Amniotic stem cell (primary cell): ENCODE measurements around the gene CWC22.
"Not testable (repeated sequence)": the region's sequence is repeated elsewhere in the genome, so short reads cannot be mapped to it uniquely, and the experiment has no call there.

ENCODE experiments used
- DNase-seq: peaks from one replicate; lab custom pipeline; 2025; lab: John Stamatoyannopoulos, UW

The CWC22 gene

DNA sequence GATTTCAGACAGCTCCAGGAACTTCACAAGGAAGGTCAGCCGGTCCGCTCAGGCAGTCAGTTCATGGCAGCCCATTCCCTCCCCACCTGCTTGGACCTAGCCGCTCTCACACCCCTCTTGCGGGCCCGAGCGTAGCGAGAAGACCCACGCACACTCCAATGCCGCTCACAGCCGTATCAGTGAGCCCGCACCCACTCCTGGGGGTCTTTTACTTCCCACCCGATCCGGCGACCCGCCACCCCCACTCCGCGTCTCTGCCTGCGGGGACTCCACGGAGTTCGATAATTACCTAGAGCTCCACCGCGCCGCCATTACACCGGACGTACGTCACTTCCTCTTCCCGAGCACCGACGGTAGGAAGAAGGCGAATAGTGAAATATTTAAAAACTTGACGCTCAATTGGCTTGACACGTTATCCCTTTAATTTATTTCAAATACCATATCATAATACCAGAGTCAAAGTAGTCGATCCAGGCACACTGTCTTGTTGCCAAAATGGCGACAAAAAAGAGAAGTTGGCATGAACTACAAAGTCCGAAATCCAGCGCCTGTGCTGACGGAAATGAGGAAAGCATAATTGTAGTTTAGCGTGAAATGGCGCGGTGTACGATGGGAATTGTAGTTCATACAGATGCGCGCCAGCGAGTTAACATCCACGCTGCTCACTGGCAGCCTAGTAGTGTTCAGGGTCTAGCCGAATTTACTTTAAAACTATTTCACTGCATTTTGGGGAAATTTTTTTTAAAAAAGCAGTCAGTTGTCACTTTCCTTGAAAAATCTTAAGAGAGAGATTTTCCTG, at the start of gene CWC22:
Gene CWC22 (minus strand): TSS at position 517 of the 799 bp plus-strand sequence. CDS start 13,956 bp downstream, outside the sequence.
- DNase-seq = peak; percentile 92

GRCh38 chr2:180056367-180057118, 49.4 kb upstream of the CWC22 start:
- no peak for DNase-seq

DNA sequence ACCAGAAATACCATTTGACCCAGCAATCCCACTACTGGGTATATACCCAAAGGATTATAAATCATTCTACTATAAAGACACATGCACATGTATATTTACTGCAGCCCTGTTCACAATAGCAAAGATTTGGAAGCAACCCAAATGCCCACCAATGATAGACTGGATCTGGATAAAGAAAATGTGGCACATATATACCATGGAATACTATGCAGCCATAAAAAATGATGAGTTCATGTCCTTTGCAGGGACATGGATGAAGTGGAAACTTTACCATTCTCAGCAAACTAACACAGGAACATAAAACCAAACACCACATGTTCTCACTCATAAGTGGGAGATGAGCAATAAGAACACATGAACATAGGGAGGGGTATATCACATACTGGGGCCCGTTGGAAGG, 47.5 kb upstream of the CWC22 start:
- not testable (repeated sequence) for DNase-seq

DNA sequence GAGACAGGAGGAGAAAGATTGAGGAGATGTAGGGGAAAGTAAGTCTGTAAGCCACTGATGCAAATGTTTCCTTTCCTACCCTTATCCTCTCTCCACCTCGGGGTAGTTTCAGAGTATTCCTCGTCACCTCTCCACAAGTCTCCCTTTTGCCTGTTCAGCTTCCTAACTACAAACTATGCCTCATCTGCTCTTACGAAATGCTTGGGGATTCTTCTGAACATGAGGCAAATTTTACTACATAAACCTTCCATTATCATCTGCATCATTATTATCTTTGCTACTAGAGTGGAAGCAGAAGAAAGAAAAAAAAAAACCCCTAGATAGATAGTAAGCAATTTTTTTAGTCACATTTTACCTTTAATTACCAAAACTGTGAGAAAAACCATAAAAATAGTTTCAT, 43.1 kb upstream of the CWC22 start:
- DNase-seq = no peak

DNA sequence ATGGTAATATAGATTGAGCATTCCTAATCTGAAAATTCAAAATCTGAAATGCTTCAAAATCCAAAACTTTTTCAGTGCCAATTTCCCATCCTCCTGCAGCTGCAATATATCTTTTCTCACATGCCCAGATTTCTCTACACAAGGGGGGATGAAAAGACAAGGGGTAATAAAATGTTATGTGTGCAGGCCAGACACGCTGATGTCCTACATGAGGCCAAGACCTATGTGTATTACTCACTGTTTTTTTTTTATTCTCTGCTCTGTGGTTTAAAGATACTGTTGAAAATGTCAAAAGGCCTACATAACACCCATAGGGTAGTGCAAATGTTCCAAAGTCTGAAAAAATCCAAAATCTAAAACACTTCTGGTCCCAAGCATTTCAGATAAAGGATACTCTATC, 41.2 kb upstream of the CWC22 start:
- DNase-seq = no peak

GRCh38 chr2:180046776-180047175, 39.7 kb upstream of the CWC22 start:
- DNase-seq = no peak

GRCh38 chr2:180046202-180046601, 39.1 kb upstream of the CWC22 start:
- DNase-seq = no peak

DNA sequence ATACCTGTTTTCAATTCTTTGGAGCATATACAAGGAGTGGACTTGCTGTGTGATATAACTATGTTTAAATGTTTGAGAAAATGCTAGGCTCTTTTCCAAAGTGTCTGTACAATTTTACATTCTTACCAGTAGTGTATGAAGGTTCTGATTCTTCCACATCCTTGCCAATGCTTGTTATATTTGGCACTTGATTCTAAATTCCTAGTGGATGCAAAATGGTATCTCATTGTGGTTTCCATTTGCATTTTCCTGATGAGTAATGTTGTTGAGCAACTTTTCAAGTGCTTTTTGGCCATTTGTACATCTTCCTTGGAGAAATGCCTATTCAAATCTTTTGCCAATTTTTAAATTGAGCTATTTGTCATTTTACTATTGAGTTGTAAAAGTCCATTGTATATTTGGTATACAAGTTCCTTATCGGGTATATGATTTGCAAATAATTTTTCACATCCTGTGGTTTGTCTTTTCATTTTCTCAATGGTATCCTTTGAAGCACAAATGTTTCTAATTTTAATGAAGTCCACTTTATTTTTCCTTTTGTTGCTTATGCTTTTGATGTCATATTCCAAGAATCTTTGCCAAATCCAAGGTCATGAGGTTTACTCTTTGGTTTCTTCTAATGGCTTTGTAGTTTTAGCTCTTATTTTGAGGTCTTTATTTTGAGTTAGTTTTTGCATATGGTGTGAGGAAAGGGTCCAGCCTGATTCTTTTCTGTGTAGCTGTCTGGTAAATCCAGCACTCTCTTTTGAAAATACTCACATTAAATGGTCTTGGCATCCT, 33.2 kb upstream of the CWC22 start:
- DNase-seq = peak; percentile 89

DNA sequence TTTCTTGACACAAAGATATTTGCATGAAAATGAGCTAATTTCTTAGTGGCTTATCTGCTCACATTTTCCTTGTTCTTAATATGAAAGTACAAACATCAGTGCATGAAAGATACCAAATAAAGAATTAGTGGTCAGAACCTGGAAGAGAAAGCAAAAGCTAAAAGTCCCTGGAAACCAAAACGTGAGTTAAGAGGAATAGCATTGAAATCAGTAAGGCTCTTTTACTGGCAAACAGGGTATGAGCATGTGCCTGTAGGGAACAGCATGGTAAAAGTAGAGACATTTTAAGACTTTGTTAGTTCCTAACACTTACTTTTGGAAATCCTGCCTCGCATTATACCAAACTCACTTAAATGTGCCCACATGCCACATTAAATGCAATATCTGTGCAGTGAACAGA, 31.9 kb upstream of the CWC22 start:
- no peak for DNase-seq

DNA sequence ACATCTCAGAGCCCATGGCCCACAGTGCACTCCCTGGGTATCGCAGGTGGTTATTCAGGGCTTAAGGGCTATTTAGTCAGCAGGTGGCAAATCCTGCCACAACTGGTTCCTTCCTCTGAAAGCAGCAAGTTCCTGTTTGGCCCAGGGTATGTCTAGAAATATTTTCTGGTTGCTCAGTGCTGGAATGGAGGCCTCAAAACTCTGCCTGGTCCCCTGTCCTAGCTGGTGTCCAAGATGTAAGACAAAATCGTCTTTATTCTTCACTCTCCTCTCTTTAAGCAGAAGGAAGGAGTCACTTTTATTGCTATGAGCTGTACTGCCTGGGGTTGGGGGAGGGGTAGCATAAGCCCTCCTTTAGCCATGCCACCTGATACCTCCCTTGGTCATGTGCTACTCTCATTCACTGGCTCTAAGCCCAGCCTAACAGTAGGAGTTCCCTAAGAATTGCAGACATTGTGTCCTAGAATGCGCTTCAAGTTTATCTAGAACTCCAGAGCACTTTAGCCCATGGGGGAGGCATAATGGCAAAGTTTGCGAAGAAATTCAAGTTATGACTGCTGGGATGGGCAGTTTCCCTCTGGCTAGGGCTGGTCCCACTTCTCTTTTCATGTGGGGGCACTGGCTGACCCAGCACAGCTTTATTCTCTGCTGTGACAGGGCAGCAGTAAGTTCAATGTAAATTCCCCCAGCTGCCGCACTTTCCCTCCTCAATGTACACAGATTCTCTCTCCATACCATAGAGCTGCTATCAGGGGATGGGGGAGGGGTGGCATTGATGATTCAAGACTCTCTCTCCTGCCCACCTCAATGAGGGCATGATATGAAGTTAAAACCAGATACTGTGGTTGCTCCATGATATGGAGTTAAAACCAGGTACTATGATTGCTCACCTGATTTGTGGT, 27.1 kb upstream of the CWC22 start:
- DNase-seq = no peak

DNA sequence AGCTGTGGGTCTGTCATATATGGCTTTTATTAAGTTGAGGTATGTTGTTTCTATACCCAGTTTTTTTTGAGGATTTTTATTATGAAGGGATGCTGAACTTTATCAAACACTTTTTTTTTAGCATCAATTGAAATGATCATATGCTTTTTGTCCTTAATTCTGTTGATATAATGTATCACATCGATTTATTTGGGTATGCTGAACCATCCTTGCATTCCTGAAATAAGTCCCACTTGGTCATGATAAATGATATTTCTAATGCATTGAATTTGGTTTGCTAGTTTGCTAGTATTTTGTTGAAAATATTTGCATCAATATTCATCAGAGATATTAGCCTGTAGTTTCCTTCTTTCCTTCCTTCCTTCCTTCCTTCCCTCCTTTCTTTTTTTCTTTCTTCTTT, 22.5 kb upstream of the CWC22 start:
- DNase-seq = no peak

- no peak for DNase-seq
Measured at GRCh38 chr2:180021850-180022249, 14.8 kb upstream of the CWC22 start.

DNA sequence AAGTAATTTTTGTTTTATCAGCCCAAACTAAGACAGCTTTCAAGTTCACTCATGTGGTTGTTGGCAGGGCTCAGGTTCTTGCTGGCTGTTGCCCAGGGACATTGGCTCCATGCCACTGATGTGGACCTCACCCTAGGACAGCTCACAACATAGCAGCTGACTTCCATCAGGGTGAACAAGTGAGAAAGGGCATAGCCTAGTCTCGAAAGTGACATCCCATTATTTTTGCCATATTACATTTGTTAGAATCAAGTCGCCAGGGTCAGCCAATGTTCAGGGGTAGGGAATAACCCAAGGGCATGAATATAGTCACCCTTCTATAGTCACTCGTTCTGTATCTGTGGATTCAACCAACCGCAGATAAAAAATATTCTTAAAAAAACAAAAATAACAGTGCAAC, 10.7 kb upstream of the CWC22 start:
- no peak for DNase-seq

DNA sequence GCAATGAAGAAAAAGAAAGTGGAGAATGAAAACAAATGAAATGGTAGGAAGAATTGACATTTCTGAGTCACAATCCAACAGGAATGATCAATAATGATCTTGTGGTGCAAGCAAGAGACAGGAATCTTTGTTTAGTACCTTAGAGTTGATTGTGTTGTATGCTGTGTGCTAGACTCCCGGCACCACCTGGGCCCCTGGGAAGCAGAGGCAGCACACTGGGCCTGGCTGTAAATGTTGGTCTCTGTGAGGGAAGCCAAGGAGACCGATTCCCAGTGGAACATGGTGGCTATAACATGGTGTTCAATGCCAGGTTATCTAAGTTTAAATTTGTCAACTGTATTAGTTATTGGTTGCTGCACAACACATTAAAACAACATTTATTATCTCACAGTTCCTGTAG, 9.8 kb upstream of the CWC22 start:
- no peak for DNase-seq

DNA sequence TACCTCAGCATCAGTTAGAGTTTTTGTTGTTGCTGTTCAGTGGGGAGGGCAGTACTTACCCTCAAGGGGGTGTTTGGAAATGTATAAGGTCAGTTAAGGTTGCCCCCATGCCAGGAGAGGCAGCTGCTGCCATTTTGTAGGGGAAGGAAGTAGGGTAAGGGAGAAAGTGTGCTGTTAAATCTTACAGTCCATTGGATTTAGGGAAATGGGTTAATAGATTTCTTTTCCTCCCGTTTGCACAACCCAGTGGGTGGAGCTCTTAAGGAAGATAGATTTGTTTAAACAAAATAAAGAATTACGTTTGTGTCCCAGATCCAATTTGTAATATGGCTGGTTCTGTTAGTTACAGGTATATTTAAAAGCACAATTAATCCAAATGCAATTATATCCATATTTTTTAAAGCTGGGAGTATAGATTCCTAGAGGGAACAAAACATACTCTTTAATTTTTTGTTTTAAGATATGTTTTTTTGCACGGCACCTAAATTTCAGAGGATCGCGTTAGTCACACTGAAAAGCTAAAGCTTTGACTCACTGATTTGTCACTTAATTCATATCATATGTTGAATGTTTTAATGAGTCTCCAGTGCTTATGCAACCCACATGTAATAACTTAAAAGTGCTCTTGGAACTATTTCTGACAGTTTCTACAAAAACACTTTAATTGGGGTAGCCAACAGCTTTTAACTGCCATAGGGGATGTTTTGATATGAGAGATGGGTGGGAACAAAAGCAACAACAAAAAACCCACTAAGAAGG, 9.0 kb upstream of the CWC22 start:
- DNase-seq = peak; percentile 77

GRCh38 chr2:180012523-180012922, 5.4 kb upstream of the CWC22 start:
- DNase-seq = no peak

GRCh38 chr2:180010701-180011100, 3.6 kb upstream of the CWC22 start:
- no peak for DNase-seq

DNA sequence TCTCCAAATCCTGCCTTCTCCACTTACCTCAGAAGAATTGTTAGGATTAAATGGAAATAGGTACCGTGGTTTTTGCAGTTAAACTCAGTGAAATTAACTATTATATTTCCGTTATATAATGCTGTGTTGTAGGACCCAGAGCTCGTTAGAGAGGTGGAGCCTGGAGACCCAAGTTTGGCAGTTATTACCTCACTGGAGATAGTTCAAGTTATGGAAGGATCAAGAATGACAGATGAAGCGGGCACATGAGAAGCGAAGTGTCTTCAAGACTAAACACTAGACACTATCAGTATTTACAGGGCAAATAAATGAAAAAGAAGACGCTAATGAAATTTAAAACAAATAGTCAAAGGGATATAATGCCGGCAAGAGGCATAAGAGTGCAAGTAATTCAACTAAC, 866 bp downstream of the CWC22 start:
- no peak for DNase-seq

DNA sequence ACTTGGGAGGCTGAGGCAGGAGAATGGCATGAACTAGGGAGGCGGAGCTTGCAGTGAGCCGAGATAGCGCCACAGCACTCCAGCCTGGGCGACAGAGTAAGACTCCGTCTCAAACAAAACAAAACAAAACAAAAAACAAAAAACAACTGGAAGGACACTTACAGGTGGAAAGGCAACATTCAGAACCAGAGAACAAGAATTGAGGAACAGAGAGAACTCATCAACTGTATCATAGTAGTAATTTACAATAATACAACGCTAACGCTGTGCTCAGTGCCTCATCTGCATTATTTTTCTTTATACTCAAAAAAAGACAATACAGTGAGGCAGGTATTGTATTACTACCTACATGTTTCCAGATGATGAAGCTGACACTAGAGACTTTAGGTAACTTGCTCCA, 1.6 kb downstream of the CWC22 start:
- not testable (repeated sequence) for DNase-seq

DNA sequence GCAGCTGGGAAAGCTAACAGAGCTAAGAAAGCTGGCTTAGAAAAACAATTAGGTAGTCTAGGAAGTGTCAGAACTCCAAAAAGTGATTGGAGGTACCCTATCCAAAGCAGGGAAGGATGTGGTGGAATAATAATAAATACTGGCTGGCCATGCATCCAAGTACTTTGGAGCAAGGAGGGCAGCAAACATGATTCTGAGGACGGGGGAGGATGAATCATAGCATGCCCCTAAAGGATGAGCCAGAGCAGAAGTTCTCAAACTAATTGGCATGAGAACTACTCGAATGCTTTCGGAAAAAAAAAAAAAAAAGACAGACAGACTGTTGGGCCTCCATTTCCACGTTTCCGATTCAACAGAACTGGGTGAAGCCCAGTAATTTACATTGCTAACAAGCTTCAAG, 2.4 kb downstream of the CWC22 start:
- DNase-seq = no peak

DNA sequence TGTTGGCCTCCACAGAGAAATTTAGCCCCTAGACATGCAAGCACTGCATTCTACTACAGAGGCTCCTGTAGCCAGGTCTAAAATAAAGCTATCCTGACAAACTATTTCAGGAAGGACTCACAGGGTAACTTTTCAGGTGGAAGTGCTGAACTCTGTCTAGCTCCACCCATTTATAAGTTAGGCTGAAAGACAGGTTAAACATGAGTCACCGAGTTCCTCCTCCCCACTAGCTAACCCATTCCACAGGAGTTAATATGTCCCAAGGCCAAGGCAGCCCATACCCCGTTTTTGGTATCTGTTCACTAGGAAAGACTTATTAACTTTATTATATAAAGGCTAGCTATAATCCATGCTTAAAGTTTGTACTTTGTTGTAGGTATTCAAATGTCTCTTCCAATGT, 3.5 kb downstream of the CWC22 start:
- DNase-seq = no peak
